Activated CD4-positive, alpha-beta T cell treated with anti-CD3 and anti-CD28 coated beads, Interleukin-2, amount 10 ng/mL, durations not matched to agents 7 days and 5 days (primary cell): Measurements from ENCODE around the gene MAGI3. TPM values are rescaled to one million over a fixed set of nuclear protein-coding genes. Genes with fewer than 3 reads are reported as not detected.
"Not testable (repeated sequence)": the region's sequence is repeated elsewhere in the genome, so short reads cannot be mapped to it uniquely, and the experiment has no call there.

ENCODE experiments used
- CTCF ChIA-PET: fragments of 350-600 bp; sonication (Branson Sonifier 250); formaldehyde crosslinking; loops from one replicate; lab custom pipeline; 2021; ENCODE audit warnings: antibody characterized with exemption; lab: Charles Lee
- POLR2A ChIA-PET: fragments of 350-600 bp; sonication (Branson Sonifier 250); formaldehyde crosslinking; loops from one replicate; lab custom pipeline; 2021; ENCODE audit warnings: antibody characterized with exemption; lab: Charles Lee
- DNase-seq: peaks from one replicate; pipeline ENCODE4 v3.0.0-alpha.2; 2020
- H3K27ac Mint-ChIP-seq: one replicate; pipeline ENCODE4 v1.8.0; 2021; ENCODE audit warnings: mild to moderate bottlenecking, moderate library complexity, mixed read lengths
- H3K27me3 Mint-ChIP-seq: one replicate; pipeline ENCODE4 v1.8.0; 2021; ENCODE audit warnings: mixed read lengths
- H3K36me3 Mint-ChIP-seq: one replicate; pipeline ENCODE4 v1.8.0; 2021; ENCODE audit warnings: low read depth, mixed read lengths
- H3K4me1 Mint-ChIP-seq: one replicate; pipeline ENCODE4 v1.8.0; 2021; ENCODE audit warnings: mixed read lengths
- H3K4me3 Mint-ChIP-seq: one replicate; pipeline ENCODE4 v1.8.0; 2021; ENCODE audit warnings: mild to moderate bottlenecking, moderate library complexity, mixed read lengths
- H3K9me3 Mint-ChIP-seq: one replicate; pipeline ENCODE4 v1.8.0; 2021; ENCODE audit warnings: mixed read lengths
- total RNA-seq, 2 experiments: library from RNA; stranded (reverse); gene quantifications; one replicate each; pipeline ENCODE4 v1.2.3, GENCODE V29; 2021

Gene MAGI3
- total RNA-seq, 2 experiments from 2014 or later: 10.8 to 11.0 TPM

GRCh38 chr1:113405573-113405972 is 15.3 kb downstream of the MAGI3 start:
- H3K27ac Mint-ChIP-seq: no peak overlapping the region
- CTCF ChIA-PET: no interaction called here
- no peaks in the 10 kb centered on the region for H3K36me3 Mint-ChIP-seq
- H3K4me1 Mint-ChIP-seq: peaks cover 10% of the 10 kb centered on the region
- no peaks in the 10 kb centered on the region for H3K9me3 Mint-ChIP-seq
- H3K4me3 Mint-ChIP-seq: no peak overlapping the region
- H3K27me3 Mint-ChIP-seq: no peaks in the 10 kb centered on the region
- POLR2A ChIA-PET: no interaction called here
- DNase-seq: no peak

GRCh38 chr1:113406149-113406548 is 15.8 kb downstream of the MAGI3 start:
- H3K27me3 Mint-ChIP-seq, H3K4me3 Mint-ChIP-seq, H3K9me3 Mint-ChIP-seq, H3K36me3 Mint-ChIP-seq, H3K27ac Mint-ChIP-seq, DNase-seq, CTCF ChIA-PET, POLR2A ChIA-PET: not testable (repeated sequence)
- peaks cover 10% of the 10 kb centered on the region for H3K4me1 Mint-ChIP-seq

- CTCF ChIA-PET: interaction anchor here (1.4 kb wide), 1 partner anchor 20 kb away, joined by 4 read pairs; no protein-coding TSS in a partner anchor
- Mint-ChIP-seq H3K27me3 (no peaks in the 10 kb centered on the region), H3K27ac (no peak overlapping the region), H3K9me3 (peaks cover 8% of the 10 kb centered on the region), H3K36me3 (no peaks in the 10 kb centered on the region), H3K4me1 (peaks cover 10% of the 10 kb centered on the region), H3K4me3 (no peak overlapping the region)
- no peak for DNase-seq
- POLR2A ChIA-PET: no interaction called here
Measured at GRCh38 chr1:113409363-113409762, 19.0 kb downstream of the MAGI3 start.

- H3K9me3 Mint-ChIP-seq, POLR2A ChIA-PET, CTCF ChIA-PET, DNase-seq, H3K4me3 Mint-ChIP-seq, H3K36me3 Mint-ChIP-seq, H3K4me1 Mint-ChIP-seq, H3K27me3 Mint-ChIP-seq, H3K27ac Mint-ChIP-seq: not testable (repeated sequence)
Measured at GRCh38 chr1:113412020-113412419, 21.7 kb downstream of the MAGI3 start.

GRCh38 chr1:113415310-113416070 is 25.2 kb downstream of the MAGI3 start:
- Mint-ChIP-seq H3K4me3 (no peak overlapping the region), H3K27ac (no peak overlapping the region), H3K27me3 (no peaks in the 10 kb centered on the region), H3K9me3 (peaks cover 8% of the 10 kb centered on the region), H3K36me3 (no peaks in the 10 kb centered on the region), H3K4me1 (no peaks in the 10 kb centered on the region)
- no peak for DNase-seq
- ChIA-PET CTCF (no interaction called here), POLR2A (no interaction called here)

- H3K27me3 Mint-ChIP-seq, DNase-seq, POLR2A ChIA-PET, H3K27ac Mint-ChIP-seq, H3K4me1 Mint-ChIP-seq, H3K4me3 Mint-ChIP-seq, CTCF ChIA-PET, H3K9me3 Mint-ChIP-seq, H3K36me3 Mint-ChIP-seq: not testable (repeated sequence)
Measured at GRCh38 chr1:113416071-113416470, 25.8 kb downstream of the MAGI3 start.

- H3K36me3 Mint-ChIP-seq: no peaks in the 10 kb centered on the region
- H3K9me3 Mint-ChIP-seq: peaks cover 8% of the 10 kb centered on the region
- DNase-seq: no peak
- no peak overlapping the region for H3K27ac Mint-ChIP-seq
- H3K27me3 Mint-ChIP-seq: no peaks in the 10 kb centered on the region
- ChIA-PET POLR2A (no interaction called here), CTCF (no interaction called here)
- H3K4me1 Mint-ChIP-seq: no peaks in the 10 kb centered on the region
- no peak overlapping the region for H3K4me3 Mint-ChIP-seq
Measured at GRCh38 chr1:113416496-113416895, 26.2 kb downstream of the MAGI3 start.

GRCh38 chr1:113422315-113423068 is 32.2 kb downstream of the MAGI3 start:
- ChIA-PET POLR2A (no interaction called here), CTCF (no interaction called here)
- Mint-ChIP-seq H3K9me3 (peaks cover 6% of the 10 kb centered on the region), H3K4me1 (no peaks in the 10 kb centered on the region), H3K27ac (no peak overlapping the region), H3K36me3 (no peaks in the 10 kb centered on the region), H3K4me3 (no peak overlapping the region), H3K27me3 (no peaks in the 10 kb centered on the region)
- no peak for DNase-seq

- Mint-ChIP-seq H3K27me3 (no peaks in the 10 kb centered on the region), H3K36me3 (no peaks in the 10 kb centered on the region), H3K4me3 (no peak overlapping the region), H3K27ac (no peak overlapping the region), H3K9me3 (peaks cover 6% of the 10 kb centered on the region), H3K4me1 (no peaks in the 10 kb centered on the region)
- POLR2A ChIA-PET: no interaction called here
- no peak for DNase-seq
- CTCF ChIA-PET: no interaction called here
Measured at GRCh38 chr1:113423826-113424225, 33.5 kb downstream of the MAGI3 start.

- no peak for DNase-seq
- H3K27me3 Mint-ChIP-seq: no peaks in the 10 kb centered on the region
- H3K4me3 Mint-ChIP-seq: no peak overlapping the region
- ChIA-PET POLR2A (no interaction called here), CTCF (no interaction called here)
- H3K9me3 Mint-ChIP-seq: no peaks in the 10 kb centered on the region
- no peak overlapping the region for H3K27ac Mint-ChIP-seq
- H3K36me3 Mint-ChIP-seq: no peaks in the 10 kb centered on the region
- H3K4me1 Mint-ChIP-seq: no peaks in the 10 kb centered on the region
Measured at GRCh38 chr1:113429461-113430153, 39.3 kb downstream of the MAGI3 start.

GRCh38 chr1:113433184-113433583 is 42.9 kb downstream of the MAGI3 start:
- Mint-ChIP-seq H3K4me3 (no peak overlapping the region), H3K27me3 (no peaks in the 10 kb centered on the region), H3K36me3 (no peaks in the 10 kb centered on the region), H3K4me1 (no peaks in the 10 kb centered on the region), H3K27ac (no peak overlapping the region), H3K9me3 (no peaks in the 10 kb centered on the region)
- ChIA-PET CTCF (no interaction called here), POLR2A (no interaction called here)
- no peak for DNase-seq

- no peak for DNase-seq
- no peaks in the 10 kb centered on the region for H3K9me3 Mint-ChIP-seq
- ChIA-PET POLR2A (no interaction called here), CTCF (no interaction called here)
- H3K27me3 Mint-ChIP-seq: no peaks in the 10 kb centered on the region
- H3K27ac Mint-ChIP-seq: no peak overlapping the region
- no peaks in the 10 kb centered on the region for H3K36me3 Mint-ChIP-seq
- no peaks in the 10 kb centered on the region for H3K4me1 Mint-ChIP-seq
- H3K4me3 Mint-ChIP-seq: no peak overlapping the region
Measured at GRCh38 chr1:113434081-113434873, 44.0 kb downstream of the MAGI3 start.

GRCh38 chr1:113434874-113435175 is 44.5 kb downstream of the MAGI3 start:
- H3K27ac Mint-ChIP-seq: no peak overlapping the region
- POLR2A ChIA-PET: no interaction called here

More at GRCh38 chr1:113434874-113435175, 44.5 kb downstream of the MAGI3 start:
- Mint-ChIP-seq H3K9me3 (no peaks in the 10 kb centered on the region), H3K36me3 (no peaks in the 10 kb centered on the region), H3K4me3 (no peak overlapping the region), H3K27me3 (no peaks in the 10 kb centered on the region), H3K4me1 (no peaks in the 10 kb centered on the region)
- no peak for DNase-seq
- CTCF ChIA-PET: no interaction called here
